Measurements from ENCODE around the gene GAR1. TPM values are rescaled to one million over a fixed set of nuclear protein-coding genes. Genes with fewer than 3 reads are reported as not detected.

GAR1 gene
- total and polyA plus RNA-seq, 9 of the 15 experiments (the other 6 are each of a cell fraction or from before 2014, with no cell fraction given), result 35.7 to 194 (median 68.2) TPM

DNA sequence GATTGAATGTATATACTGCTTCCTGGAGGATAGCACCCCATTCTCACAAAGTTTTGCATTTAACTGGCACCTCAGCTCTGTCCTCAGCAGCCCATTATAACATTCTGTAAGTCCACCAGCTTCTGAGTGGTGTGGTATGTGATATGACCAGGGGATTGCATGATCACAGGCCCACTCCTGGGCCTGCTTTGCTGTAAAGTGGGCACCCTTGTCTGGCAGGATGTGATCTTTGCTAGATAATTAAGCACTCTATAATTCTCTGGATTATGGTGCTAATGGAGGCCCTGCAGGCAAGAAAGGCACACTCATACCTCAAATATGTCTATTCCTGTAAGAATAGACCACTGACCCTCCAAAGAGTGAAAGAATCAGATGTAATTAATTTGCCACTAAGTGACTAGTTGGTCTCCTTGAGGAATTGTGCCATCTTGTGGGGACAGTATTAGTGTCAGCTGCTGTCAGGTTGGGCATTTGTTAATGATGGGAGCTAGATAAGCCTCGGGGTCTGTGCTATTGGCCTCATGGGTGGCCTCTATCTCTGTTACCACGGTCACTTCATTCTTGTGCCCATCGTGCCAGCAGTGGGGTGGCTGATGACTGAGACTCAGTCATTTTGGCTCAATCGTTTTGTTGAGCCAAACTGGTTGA lies 11.5 kb upstream of the GAR1 start (continued):
- TF ChIP-seq, protein P1, sequence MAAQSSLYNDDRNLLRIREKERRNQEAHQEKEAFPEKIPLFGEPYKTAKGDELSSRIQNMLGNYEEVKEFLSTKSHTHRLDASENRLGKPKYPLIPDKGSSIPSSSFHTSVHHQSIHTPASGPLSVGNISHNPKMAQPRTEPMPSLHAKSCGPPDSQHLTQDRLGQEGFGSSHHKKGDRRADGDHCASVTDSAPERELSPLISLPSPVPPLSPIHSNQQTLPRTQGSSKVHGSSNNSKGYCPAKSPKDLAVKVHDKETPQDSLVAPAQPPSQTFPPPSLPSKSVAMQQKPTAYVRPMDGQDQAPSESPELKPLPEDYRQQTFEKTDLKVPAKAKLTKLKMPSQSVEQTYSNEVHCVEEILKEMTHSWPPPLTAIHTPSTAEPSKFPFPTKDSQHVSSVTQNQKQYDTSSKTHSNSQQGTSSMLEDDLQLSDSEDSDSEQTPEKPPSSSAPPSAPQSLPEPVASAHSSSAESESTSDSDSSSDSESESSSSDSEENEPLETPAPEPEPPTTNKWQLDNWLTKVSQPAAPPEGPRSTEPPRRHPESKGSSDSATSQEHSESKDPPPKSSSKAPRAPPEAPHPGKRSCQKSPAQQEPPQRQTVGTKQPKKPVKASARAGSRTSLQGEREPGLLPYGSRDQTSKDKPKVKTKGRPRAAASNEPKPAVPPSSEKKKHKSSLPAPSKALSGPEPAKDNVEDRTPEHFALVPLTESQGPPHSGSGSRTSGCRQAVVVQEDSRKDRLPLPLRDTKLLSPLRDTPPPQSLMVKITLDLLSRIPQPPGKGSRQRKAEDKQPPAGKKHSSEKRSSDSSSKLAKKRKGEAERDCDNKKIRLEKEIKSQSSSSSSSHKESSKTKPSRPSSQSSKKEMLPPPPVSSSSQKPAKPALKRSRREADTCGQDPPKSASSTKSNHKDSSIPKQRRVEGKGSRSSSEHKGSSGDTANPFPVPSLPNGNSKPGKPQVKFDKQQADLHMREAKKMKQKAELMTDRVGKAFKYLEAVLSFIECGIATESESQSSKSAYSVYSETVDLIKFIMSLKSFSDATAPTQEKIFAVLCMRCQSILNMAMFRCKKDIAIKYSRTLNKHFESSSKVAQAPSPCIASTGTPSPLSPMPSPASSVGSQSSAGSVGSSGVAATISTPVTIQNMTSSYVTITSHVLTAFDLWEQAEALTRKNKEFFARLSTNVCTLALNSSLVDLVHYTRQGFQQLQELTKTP (IDR thresholded peaks at IDR 0.05; ENCODE audit: low read depth in 1 of 2, partially characterized antibody in 2 of 2), result no peak
- no peak for TF ChIP-seq SOX6 (IDR thresholded peaks at IDR 0.05)
- TF ChIP-seq CCAR2 (IDR thresholded peaks at IDR 0.05; ENCODE audit: low read depth, low read length), result no peak
- no peak for TF ChIP-seq NCOA2 (IDR thresholded peaks at IDR 0.05; ENCODE audit: partially characterized antibody in 2 of 2)
- TF ChIP-seq BACH1 (tag; IDR thresholded peaks at IDR 0.05), result no peak
- no peak for TF ChIP-seq CREBBP (IDR thresholded peaks at IDR 0.05; ENCODE audit: low read depth, low read length)
- TF ChIP-seq AFF4 (CRISPR knock-in tag; IDR thresholded peaks at IDR 0.05), result no peak
- TF ChIP-seq OTX1 (CRISPR knock-in tag; IDR thresholded peaks at IDR 0.05), result no peak
- TF ChIP-seq BCOR (IDR thresholded peaks at IDR 0.05), result no peak
- TF ChIP-seq MXI1 (IDR thresholded peaks at IDR 0.05; ENCODE audit: low read depth, low read length), result no peak
- no peak for TF ChIP-seq PRPF4 (IDR thresholded peaks at IDR 0.05; ENCODE audit: insufficient read depth, low read depth, low read length, poor library complexity, severe bottlenecking)
- TF ChIP-seq SRSF7 (optimal IDR thresholded peaks at IDR 0.05; ENCODE audit: low read depth, low read length), result no peak
- TF ChIP-seq, protein P2, sequence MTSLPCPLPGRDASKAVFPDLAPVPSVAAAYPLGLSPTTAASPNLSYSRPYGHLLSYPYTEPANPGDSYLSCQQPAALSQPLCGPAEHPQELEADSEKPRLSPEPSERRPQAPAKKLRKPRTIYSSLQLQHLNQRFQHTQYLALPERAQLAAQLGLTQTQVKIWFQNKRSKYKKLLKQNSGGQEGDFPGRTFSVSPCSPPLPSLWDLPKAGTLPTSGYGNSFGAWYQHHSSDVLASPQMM (CRISPR knock-in tag; IDR thresholded peaks at IDR 0.05), result no peak
- TF ChIP-seq CXXC5 (CRISPR knock-in tag; IDR thresholded peaks at IDR 0.05), result no peak
- no peak for TF ChIP-seq HNRNPLL (IDR thresholded peaks at IDR 0.05; ENCODE audit: low read depth, low read length, poor library complexity, severe bottlenecking)
- no peak for TF ChIP-seq KDM1A (IDR thresholded peaks at IDR 0.05)
- no peak for TF ChIP-seq ZNF79 (CRISPR knock-in tag; IDR thresholded peaks at IDR 0.05; ENCODE audit: low read depth)
- TF ChIP-seq NR2C1 (IDR thresholded peaks at IDR 0.05), result no peak
- TF ChIP-seq NR2C1 (tag; IDR thresholded peaks at IDR 0.05), result no peak
- no peak for TF ChIP-seq ZNF224 (CRISPR knock-in tag; IDR thresholded peaks at IDR 0.05)
- TF ChIP-seq GATA2 (CRISPR knock-in tag; IDR thresholded peaks at IDR 0.05), result peak; percentile 81
- no peak for TF ChIP-seq NBN (IDR thresholded peaks at IDR 0.05; ENCODE audit: low read depth)
- TF ChIP-seq MTA3 (IDR thresholded peaks at IDR 0.05; ENCODE audit: borderline replicate concordance), result no peak

Measured in K562 (cell line).